Erythroblast (primary cell): Measurements from ENCODE around the gene TRIM25.

Experiments
- GATA1 ChIP-seq: IDR thresholded peaks from 2 replicates; pipeline ENCODE4 v1.6.1; 2011; ENCODE audit warnings: low read depth, mild to moderate bottlenecking, control low read depth, low read length, moderate library complexity
- POLR2A ChIP-seq: IDR thresholded peaks from 2 replicates; pipeline ENCODE4 v1.6.1; 2011; ENCODE audit warnings: mild to moderate bottlenecking, low read length

DNA sequence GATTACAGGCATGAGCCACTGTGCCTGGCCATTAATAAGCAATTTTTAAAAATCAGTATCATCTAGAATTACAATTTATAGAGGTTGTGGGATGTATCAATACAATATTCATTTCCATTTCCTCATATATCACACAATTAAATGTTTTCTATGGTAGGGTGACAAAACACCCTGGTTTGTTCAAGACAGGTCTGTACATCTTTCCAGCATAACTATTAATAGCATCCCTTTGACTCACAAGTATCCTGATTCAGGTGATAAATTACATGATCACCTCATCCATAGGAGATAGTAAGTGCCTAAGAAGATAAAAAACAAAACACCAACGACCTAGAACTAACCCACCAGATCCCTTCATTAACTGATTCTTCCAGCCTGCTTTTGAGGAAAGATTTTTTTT, 33.9 kb upstream of the TRIM25 start:
- TF ChIP-seq POLR2A (no peak), GATA1 (no peak)
